HuH-7.5 (cell line): ENCODE data around the gene PAK3.

Experiments
- DNase-seq: peaks from one replicate; pipeline ENCODE4 v3.0.0; 2011; ENCODE audit warnings: low spot score

Gene PAK3

GRCh38 chrX:111095974-111096895, at the start of gene PAK3:
Gene PAK3 (plus strand): TSS chrX:111096191. CDS start chrX:111123104, 26,913 bp downstream.
- DNase-seq = no peak

- DNase-seq = no peak
These were observed 48.4 kb upstream of the PAK3 start for GRCh38 chrX:111047575-111047974.

GRCh38 chrX:111052478-111052877, 43.5 kb upstream of the PAK3 start:
- DNase-seq = no peak

DNA sequence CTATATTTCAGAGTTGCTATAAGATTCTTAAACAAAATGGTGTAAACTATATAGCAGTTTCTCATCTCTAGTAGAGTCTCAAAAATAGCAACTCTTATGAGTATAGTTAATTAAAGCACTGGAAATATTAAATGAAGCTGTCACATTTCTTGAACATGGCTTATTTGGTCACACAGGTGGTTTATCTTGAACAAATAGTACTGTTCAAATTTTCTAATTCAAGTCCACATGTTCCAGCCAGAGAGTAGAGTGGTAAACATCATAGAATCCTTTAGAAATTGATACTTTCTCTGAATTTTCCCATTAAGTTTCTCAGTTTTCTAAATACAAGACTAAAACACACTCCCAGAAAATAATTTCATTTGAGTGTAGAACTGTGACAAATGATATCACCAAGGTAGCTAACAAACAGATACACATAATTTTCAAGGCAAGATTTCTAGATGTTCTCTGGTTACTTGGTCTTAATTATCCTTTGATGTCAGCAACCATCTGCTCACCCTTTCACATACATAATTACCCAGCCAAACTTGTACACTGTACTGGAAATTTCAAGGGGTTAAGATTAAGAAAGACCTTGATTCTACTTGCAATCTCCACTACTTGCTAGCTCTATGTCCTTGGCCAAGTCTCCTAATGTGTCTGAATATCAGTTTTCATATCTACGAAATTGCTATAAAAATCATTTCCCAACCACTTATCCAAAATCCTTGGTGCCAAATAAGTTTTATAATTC, 24.3 kb upstream of the PAK3 start:
- DNase-seq = no peak

GRCh38 chrX:111083081-111083480, 12.9 kb upstream of the PAK3 start:
- DNase-seq = no peak

DNA sequence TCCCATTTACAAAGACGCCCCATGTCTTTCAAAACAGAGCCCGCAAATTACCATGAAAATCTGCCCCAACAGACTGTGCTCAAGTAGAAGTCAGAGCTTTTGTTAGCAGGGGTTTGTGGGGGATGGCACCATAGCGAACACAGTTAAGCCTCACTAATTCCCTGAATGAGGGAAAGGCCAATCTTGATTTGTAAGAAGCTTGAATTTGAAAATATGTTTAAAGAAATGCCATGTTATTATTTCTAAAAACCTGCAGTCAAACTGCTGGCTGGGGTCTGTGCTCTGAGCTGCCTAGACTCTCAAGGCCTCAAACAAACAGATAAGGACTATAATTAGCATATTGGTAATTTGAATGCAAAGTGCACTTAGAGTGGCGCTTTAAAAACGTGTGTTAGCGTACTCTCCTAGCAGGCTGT, 9.4 kb upstream of the PAK3 start:
- no peak for DNase-seq

DNA sequence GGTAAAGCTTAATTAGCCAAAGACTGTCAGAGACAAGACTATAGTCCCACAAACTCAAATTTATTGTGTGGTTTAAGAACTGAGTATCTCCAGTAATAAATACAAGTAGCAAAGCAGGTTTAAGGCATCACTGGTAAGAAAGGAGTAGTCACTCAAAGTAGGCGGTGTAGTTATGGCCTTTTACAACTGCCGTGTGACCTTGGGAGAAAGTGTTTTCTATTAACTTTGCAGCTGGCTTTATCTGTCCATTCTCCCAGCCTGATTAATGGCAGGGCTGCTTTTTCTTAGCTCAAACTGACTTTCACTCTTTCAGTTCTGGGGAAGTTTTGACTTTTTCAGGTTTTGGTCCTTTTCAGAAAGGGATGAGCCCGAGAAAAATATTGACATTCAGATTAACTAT, 7.4 kb upstream of the PAK3 start:
- no peak for DNase-seq

DNA sequence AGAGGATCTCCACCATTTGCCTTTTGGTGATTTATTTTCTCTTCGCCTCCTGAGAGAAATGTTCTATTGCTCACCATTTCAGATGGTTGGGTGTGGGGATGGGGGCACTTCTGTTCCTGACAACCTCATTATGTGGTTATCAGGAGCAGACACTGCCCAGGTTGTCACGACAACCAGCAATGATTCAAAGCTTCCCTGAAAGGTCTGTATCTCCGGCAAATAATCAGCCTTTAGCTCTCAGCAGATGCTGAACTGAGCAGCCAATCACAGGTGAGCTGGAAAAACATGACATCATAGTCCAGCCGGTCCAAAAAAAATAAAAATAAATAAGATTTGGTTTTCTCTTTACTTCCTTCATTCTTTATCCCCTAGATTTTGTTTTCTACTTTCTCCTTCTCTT, 5.5 kb upstream of the PAK3 start:
- DNase-seq = no peak

DNA sequence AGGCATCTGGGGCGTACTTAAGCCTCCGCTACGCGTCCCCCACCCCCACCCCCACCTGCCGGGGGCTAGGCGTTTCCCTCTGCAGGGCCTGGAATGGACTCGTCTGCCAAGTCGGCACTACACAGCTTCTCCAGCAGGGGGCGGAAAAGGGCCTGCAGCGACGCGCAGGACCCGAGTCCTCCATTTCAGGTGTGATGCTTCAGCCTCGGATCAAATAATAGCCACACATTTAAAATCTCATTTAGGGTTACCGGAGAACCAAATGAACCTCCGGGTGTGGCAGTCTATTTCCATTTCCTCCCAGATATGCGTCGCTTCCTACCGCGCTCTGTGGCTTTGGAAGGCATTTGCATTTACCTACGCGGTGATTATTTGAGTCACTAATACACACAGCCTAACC, 2.9 kb downstream of the PAK3 start:
- DNase-seq = peak; percentile 12

GRCh38 chrX:111100191-111100590, 4.2 kb downstream of the PAK3 start:
- peak; percentile 32 for DNase-seq

DNA sequence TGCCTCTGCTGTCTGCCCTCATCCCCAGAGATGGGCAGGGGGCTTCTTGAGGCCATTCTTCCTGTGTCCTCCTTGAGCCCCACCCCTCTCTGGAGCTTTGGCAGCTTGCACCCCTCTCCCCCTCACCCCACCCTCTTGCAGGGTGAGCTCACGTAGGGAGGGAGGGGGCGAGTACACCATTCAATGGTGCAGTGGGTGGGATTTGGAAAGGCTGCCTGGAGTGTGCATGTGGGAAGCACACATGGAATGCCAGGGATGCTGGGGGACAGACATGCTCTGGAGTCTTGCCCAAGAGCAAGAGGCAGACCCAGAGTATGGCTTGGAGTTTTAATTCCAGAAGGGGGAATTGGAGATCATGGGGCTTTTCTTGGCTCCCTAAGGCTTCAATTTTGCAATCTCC, 5.6 kb downstream of the PAK3 start:
- no peak for DNase-seq

DNA sequence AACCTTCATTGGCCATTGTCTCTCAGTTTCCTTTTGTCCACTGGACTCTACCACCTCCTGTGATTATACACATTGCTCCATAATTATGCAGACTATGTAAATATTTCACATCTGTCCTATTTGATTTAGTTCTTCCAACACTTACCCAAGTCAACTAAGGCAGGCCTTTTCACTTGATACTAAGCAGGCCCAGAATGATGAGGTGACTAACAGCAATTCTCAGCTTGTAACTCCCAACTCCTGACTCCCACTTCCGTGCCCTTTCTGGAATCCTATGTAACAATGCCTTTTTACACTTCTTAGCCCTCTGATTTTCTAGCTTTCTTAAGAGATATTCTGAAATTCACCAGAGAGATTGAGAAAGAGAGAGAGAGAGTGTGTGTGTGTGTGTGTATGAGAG, 6.6 kb downstream of the PAK3 start:
- DNase-seq = no peak

DNA sequence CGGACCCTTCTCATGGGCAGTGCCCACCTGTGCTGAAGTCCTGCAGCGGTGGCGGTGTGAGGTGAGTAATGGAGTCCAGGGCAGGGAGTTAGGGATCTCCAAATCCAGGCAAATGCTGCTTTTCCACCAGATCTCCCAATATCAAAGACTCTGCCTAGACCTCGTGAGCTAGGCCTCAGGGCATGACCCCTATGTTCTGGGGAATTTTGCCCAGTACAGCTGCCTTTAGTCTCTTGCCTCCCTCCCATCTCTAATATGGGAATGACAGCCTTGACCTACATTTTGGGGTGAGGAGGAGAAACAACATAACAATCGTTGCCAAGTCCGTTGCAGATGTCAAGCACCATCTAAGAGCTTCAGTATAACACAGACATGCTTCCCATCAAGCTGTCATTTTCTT, 7.3 kb downstream of the PAK3 start:
- no peak for DNase-seq

DNA sequence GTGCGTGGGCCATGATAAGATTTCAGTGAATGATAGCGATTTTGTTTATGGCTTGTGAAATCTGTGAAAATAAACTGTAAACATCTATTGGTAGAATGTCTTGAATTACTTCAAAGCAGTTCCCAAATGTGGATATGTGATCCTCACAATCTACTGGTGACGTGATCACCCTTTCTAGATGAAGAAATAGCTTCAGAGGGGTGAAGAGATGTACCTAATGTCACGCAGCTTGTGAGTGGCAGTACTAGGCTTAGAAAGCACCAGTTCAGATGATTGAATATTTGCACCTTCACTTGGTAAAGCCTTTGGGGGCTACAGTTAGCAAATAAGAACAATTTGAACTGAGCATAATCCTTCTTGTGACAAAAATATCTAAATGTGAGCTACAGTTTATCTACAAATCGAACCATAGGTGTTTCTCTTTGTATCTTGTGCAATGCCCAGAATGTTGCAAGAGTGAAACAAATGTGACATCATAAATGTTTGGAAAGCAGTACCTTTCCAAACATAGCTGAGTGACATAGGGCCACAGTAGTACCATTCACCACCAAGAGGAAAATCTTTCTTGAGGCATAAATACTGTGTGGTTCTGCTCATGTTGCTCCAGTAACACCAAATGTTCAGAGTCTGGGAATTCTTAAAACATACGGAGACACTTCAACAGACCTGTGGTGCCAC, 14.2 kb downstream of the PAK3 start:
- no peak for DNase-seq

- DNase-seq = no peak
These were observed 18.8 kb downstream of the PAK3 start for GRCh38 chrX:111114806-111115205.

- no peak for DNase-seq
These were observed 20.7 kb downstream of the PAK3 start for GRCh38 chrX:111116666-111117065.

DNA sequence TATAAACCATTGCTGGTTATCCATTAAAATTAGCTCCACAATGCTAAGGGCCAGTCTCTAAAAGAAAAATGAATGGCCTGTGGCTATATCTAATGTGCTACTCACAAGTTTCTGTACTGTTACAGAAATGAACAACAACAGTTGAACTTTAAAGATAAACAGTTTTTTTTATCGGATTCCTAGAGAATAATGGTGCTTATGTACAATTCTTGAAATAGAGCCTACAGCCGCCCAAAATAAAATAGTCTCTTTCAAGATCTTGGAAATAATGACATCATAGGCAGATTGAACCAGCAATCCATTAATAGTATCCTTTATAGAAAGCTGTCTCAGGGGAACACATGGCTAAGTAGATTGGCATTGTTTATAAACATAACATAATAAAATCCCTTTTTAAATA, 23.4 kb downstream of the PAK3 start:
- no peak for DNase-seq

DNA sequence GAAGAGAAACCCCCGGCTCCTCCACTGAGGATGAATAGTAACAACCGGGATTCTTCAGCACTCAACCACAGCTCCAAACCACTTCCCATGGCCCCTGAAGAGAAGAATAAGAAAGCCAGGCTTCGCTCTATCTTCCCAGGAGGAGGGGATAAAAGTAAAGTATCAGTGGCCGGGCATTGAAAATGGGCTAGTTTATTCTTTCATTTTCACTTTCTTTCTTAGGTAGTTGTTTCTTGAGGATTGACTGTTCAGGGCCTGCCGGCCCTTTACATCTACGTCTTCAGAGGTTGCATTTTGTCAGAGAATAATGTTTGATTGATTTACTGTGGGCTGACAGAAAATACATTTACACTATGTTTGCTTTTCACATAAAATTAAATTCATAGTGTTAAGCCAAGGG, 27.1 kb downstream of the PAK3 start:
- DNase-seq = no peak

GRCh38 chrX:111123606-111124179, 27.7 kb downstream of the PAK3 start:
- DNase-seq = no peak

GRCh38 chrX:111124418-111124817, 28.4 kb downstream of the PAK3 start:
- no peak for DNase-seq

GRCh38 chrX:111127038-111127437, 31.0 kb downstream of the PAK3 start:
- DNase-seq = no peak

GRCh38 chrX:111129921-111130320, 33.9 kb downstream of the PAK3 start:
- DNase-seq = no peak
